Stimulated activated CD8-positive, alpha-beta memory T cell treated with anti-CD3 and anti-CD28 coated beads, Interleukin-7, amount 100 ng/mL, for 1 hour (primary cell): ENCODE measurements around the gene ADARB2.
"Not testable (repeated sequence)": the region's sequence is repeated elsewhere in the genome, so short reads cannot be mapped to it uniquely, and the experiment has no call there.

Experiments used
- DNase-seq, 2 donors: peaks; one replicate each; pipeline ENCODE4 v3.0.0-alpha.2; 2020; ENCODE audit warnings: low read depth in 2 of 2

ADARB2 gene

GRCh38 chr10:1432161-1432560 is 305.2 kb downstream of the ADARB2 start:
- no peak for DNase-seq

DNA sequence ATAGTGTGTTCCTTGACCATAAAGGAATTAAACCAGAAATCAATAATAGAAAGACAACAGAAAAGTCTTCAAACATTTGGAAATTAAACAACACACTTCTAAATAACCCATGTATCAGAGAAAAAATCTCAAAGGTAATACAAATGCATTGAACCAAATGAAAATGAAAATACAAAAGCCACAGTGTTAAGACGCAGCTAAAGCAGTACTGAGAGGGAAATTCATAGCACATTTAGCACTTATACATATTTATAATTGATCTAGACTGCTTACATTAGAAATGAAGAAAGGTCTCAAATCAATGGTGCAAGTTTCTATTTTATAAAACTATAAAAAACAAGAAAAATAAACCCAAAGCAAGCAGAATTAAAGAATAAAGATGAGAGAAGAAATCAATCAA is 306.1 kb downstream of the ADARB2 start:
- DNase-seq, result no peak

DNA sequence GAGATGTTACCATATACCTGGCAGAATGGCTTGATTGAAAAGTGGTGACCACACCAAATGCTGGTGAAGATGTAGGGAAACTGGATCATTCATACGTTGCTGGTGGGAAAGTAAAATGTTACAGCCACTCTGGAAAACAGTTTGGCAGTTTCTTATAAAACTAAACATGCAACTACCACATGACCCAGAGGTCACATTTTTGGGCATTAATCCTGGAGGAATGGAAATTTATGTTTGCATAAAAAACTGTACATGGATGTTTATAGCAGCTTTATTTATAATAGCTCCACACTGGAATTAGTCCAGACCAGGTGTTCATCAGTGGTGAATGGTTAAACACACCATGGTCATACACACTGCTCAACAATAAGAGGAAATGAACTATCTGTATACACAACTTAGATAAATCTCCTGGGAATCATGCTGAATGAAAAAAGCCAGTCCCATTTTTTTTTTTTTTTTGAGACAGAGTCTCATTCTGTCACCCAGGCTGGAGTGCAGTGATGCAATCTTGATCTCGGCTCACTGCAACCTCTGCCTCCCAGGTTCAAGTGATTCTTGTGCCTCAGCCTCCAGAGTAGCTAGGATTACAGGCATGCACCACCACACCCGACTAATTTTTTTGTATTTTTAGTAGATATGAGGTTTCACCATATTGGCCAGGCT is 309.7 kb downstream of the ADARB2 start:
- not testable (repeated sequence) for DNase-seq

- no peak for DNase-seq
Observed at GRCh38 chr10:1426786-1427185, 310.5 kb downstream of the ADARB2 start.

DNA sequence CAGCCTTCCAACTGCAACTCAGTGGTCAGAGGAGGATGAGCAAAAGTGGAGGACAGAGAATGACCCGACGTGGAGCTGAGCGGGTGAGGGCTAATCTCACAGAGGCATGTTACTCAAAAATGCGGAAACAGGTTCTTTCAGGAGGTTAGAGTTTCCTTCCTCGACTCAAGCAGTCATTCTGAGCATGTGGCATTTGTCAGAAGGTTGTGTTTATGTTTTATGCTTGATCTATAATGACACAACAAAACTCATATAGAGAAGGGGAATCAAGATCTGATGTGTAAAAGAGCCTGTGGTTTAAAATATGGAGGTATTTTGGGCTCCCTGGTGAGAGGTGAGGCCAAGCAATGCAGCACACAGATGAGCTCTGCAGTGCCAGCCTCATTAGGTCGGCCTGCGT is 311.4 kb downstream of the ADARB2 start:
- no peak for DNase-seq

DNA sequence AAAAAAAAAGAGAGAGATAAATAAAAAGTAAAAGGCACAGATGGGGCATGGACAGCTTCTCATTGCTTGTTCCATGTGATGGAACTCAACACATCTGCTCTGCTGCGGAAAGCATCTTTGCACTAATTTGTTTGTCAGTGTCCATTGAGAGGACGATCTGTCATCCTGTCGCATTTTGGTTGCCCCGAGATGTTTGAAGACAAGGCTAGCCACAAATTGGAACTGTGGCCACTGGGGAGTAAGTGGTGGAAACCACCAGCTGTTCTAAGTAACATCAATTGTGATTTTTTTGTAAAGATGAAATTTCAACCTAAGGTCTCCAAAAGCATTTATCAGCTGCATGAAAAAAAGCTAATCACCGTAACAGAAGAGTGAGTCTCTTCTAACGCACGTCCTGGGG is 312.7 kb downstream of the ADARB2 start:
- no peak for DNase-seq

- DNase-seq, result no peak
Observed at GRCh38 chr10:1423676-1424253, 313.6 kb downstream of the ADARB2 start.

GRCh38 chr10:1422275-1422674 is 315.1 kb downstream of the ADARB2 start:
- DNase-seq, result no peak

GRCh38 chr10:1420661-1421362 is 316.5 kb downstream of the ADARB2 start:
- peak in 1 of 2 donors; percentile 22 for DNase-seq

GRCh38 chr10:1419796-1420610 is 317.3 kb downstream of the ADARB2 start:
- no peak for DNase-seq

GRCh38 chr10:1418031-1418550 is 319.2 kb downstream of the ADARB2 start:
- no peak for DNase-seq

- DNase-seq, result no peak
Observed at GRCh38 chr10:1417574-1417973, 319.8 kb downstream of the ADARB2 start.

DNA sequence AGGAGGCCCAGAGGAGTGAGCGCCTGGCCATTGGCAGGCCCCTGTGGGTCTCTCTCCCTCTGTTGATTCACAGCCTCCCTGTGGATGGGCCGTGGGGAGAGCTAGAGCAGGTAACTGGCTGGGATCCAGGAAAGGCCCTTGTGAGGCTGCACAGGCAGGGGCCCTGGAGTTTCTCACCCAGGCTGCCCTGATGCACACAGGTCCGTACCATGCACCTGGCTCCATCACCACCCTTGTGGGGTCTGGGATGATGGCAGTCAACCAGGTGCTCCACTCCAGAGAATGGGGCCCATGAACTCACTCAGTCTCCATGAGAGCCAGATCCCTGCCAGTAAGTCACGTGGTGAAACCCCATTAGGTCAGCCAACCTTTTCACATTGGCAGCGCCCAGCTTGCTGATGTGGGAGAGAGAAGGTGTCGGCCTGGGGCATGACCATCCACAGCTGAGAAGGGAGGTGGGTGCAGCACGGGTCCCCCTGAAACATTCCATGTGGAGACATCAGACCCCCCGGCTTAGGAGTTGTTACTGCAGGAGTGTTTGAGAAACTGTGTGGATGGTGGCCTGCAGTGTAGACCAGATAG is 320.8 kb downstream of the ADARB2 start:
- DNase-seq, result no peak

GRCh38 chr10:1414893-1415292 is 322.4 kb downstream of the ADARB2 start:
- no peak for DNase-seq

DNA sequence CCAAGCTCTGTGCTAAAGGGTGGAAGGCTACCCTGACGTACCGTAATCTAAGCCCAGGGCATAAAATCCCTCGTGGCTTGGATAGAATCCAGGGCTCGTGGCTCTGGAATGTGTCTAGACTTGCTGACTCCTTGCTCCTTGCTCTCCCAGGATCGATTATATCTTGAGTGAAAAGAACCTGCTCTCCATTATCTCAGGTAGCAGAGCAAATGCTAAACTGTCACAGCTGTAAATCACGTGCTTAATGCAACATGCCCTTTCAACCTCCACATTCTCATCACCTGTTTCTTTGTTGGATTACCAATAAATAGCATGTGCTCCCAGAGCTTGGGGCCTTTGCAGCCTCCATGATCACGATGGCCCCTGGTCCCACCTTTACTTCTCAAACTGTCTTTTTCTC is 323.0 kb downstream of the ADARB2 start:
- not testable (repeated sequence) for DNase-seq

GRCh38 chr10:1413823-1414222 is 323.5 kb downstream of the ADARB2 start:
- DNase-seq, result no peak

DNA sequence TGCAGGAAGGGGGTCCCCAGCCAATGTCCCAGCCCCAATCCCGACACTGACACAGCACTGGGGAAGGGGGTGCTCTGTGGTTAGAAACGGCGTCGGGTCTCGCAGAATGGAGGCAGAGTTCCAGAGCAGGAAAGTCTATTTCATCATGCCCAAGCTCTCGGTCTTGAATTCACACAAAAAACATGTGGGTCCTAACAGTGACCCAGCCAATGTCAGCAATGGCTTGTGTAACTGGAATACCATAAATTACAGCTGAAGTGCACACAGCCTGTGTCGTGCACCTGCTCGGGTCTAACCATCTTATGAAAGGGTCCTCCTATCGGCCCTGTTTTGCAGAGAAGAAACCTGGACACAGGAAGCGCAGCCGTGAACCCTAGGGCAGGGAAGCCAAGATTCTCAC is 324.1 kb downstream of the ADARB2 start:
- DNase-seq, result no peak

DNA sequence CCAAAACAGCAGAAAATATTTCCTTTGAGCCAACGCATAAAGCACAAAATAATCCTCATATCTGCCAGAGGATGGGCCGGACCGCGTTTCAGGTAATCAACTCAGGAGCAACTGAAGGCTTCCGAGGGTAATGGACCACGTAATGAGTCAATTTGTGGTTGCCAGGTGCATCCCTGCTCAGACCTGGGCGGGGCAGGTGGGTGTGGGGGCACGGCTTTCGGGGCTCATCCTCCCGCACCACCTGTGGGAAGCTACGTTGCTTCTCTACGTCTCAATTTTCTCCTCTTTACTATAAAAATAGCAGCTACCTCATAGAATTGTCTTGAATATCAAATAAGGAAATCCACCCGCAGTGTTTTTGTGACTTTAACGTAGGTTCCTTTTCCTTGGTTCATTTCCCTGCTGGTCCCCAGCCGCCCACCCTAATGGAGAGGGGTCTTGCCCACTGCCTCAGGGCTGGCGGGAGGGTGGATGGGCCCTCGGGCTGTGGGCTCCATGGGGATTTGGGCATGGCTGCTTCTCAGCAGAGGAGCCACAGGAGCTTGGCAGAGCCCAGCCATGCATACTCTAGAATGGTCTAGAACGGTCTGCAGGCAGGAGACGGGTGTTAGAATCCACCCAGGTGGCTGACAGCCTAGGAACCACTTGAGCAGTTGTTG is 324.7 kb downstream of the ADARB2 start:
- DNase-seq, result no peak

GRCh38 chr10:1411956-1412355 is 325.4 kb downstream of the ADARB2 start:
- DNase-seq, result no peak

- no peak for DNase-seq
Observed at GRCh38 chr10:1411451-1411850, 325.9 kb downstream of the ADARB2 start.
